GM21360 (cell line): Measurements from ENCODE around the gene SEPTIN3.
"Not testable (repeated sequence)": the region's sequence is repeated elsewhere in the genome, so short reads cannot be mapped to it uniquely, and the experiment has no call there.

Experiments
- ATAC-seq: cut with Tn5 transposase; IDR thresholded peaks from one replicate; pipeline ENCODE4 v1.9.1; 2021; ENCODE audit warnings: mild to moderate bottlenecking, moderate library complexity; ENCODE audit not compliant: unreplicated experiment

Gene SEPTIN3

DNA sequence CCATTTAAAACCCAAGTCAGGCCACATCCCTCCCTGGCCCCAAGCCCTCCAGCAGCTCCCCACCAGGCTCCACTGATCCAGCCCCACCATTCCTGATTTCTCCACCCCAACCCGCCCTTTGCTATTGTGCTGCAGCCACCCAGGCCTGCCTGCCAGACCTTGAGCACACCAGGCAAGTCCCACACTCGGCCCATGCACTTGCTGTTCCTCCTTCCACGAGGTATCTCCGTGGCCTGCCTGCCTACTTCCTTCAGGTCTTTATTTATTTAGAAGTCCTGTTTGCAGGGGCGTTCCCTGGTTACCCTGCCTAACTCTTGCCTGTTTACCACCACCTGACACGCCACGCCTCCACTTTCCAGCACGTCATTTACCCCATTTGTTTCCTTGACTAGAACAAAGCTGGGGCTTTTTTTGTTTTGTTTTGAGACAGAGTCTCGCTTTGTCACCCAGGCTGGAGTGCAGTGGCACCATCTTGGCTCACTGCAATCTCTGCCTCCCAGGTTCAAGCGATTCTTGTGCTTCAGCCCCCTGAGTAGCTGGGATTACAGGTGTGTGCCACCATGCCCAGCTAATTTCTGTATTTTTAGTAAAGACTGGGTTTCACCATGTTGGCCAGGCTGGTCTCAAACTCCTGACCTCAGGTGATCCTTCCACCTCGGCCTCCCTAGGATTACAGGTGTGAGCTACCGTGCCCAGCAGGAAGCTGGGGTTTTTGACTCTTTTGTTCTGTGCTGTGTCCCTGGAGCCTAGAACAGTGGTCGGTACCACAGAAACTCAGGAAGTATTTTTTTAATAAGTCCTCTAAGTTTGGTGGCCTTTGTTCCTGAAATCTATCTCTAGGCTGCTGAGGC, 29.0 kb upstream of the SEPTIN3 start:
- ATAC-seq: peak; percentile 56

DNA sequence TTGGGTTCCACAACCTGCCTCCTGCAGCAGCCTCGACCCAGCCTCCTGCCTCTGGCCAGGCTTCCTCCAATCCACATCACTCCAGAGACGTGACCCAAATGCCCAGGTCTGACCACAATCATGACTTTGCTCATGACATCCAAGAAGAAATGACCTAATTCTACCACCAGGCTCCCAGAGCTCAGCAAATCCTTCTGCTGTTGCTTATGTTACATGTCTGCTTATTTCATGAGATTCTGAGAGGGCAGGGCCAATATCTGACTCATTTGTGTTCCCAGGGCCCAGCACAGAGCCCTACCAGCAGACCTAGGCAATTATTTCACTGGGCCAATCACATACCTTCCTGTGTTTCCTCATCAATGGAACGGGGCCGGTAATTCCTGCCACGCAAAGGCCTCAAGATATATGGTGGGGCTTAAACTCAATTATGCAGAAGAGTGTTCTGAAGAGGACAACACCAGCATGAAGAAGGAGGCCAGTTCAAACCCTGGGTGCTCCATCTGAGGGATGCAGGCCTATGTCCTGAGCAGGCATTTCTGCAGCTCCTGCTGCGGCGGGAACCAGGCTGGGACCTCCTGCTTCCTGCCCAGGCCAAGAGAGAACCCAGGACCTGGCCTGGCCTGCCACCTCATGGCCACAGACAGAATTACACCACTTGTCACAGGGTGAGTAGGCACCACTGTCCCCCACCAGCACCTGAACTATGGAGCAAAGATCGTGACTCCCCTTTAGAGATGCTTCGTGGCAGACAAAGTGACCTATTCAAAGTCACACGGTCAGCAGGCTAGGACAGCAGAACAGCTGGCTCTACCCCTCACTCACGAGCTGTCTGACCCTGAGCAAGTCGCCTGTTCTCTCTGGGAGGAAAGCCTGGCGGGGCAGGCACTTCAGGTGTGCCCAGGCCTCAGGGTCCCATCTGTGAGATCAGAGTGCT, 28.1 kb upstream of the SEPTIN3 start:
- no peak for ATAC-seq

DNA sequence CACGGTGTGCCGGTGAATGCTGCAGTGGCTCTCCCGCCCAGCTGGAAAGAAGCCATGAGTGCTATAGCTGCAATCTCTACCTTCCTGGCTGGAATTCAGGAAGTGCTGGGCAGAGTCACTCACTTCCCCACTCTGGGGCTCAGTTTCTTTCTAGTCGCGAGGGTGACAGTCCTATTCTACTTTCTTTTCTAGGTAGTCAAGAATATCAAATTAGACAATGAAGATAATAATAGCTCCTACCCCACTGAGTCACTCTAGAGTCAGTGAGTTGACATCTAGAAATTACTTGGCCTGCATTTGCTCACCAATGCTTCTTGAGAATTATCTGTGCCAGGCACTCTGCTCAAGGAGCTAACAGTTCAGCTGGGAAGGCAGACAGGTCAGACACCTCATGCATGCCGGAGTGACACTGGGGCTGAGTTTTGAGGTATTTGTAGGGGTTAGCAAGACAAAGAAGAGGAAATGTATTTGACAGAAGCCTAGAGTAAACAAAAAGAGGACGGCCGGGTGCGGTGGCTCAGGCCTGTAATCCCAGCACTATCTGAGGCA, 25.5 kb upstream of the SEPTIN3 start:
- no peak for ATAC-seq

DNA sequence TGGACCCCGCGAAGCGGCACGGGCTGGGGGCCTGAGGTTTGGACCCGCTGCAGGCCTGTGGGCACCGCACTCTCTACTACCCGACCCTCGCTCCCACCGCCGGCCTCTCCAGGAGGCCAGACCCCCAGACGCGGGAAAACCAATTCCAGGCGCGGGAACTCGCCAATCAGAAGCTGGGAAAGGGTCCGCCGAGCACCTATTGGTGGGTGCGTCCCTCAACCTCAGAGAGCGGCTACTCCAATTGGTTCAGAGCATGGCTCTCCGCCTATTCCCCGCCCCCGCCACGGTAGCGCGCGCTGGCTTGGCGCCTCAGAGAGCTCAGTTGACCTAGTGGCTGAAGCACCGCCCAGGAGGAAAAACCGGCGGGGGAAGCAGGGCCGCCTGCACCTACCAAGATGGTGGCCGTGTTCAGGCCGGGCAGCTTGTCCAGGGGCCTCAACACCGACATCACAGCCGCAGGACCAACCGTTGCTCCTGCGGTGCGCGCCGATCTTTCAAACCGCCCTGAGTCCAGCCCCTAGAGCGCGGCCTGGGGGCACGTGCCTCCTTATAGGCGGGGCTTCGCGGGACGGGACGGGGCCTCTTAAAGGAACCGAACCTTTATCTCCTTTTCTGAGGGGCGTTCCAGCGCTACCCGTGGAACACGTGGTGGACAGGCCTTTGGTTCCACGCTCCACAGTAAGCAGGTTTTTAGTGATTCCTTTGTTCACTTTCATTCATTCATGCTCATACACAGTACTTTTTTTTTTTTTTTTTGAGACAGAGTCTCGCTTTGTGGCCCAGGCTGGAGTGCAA, 22.4 kb upstream of the SEPTIN3 start, which contains the start of gene CENPM:
CENPM (minus strand) TSS at position 524 of the 795 bp plus-strand sequence; CDS start at position 448, 76 bp downstream.
- peak; percentile 73 for ATAC-seq

DNA sequence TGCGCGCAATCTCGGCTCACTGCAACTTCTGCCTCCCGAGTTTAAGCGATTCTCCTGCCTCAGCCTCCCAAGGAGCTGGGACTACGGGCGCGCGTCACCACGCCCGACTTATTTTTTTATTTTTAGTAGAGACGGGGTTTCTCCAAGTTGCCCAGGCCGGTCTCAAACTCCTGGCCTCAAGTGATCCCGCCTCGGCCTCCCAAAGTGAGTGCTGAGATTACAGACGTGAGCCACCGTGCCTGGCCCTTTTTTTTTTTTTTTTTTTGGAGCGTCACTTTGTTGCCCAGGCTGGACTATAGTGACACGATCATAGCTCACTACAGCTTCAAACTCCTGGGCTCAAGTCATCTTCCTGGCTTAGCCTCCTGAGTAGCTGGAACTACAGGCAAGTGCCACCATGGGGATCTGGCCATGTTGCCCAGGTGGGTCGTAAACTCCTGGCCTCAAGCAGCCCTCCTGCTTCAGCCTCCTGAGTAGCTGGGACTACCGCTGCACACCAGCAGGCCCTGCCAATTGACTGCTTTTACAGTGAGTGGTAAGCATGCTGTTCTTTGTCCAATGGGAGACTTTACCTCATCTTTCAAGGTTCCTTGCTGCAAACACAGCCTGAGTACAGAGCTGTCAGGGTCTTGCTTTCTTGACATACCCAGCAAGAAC, 21.7 kb upstream of the SEPTIN3 start:
- ATAC-seq: no peak

DNA sequence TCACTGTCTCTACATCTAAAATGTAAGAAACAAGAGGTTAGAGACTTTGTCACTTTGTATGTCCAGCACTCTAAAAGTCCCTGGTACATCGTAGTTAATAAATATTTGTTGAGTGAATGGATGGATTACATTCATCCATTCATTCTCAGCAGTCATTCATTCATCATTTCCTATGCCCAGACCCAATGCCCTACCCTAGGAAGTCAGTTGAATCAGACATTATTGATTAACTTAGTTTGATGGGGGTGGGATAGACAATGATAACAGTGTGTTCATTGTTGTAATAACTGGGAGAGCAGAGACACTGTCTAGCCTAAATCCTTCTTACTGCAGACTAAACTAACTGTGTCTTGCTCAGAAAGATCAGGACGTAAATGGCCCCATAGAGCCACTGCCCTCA, 21.1 kb upstream of the SEPTIN3 start:
- ATAC-seq: no peak

DNA sequence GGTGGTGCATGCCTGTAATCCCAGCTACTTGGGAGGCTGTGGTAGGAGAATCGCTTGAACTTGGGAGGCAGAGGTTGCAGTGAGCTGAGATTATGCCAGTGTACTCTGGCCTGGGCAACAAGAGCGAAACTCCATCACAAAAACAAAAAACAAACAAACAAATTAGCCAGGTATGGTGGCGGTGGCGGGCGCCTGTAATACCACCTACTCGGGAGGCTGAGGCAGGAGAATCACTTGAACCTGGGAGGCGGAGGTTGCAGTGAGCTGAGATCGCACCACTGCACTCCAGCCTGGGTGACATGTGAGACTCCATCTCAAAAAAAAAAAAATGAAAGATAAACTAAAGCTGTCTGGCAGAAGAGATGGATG, 20.3 kb upstream of the SEPTIN3 start:
- not testable (repeated sequence) for ATAC-seq

DNA sequence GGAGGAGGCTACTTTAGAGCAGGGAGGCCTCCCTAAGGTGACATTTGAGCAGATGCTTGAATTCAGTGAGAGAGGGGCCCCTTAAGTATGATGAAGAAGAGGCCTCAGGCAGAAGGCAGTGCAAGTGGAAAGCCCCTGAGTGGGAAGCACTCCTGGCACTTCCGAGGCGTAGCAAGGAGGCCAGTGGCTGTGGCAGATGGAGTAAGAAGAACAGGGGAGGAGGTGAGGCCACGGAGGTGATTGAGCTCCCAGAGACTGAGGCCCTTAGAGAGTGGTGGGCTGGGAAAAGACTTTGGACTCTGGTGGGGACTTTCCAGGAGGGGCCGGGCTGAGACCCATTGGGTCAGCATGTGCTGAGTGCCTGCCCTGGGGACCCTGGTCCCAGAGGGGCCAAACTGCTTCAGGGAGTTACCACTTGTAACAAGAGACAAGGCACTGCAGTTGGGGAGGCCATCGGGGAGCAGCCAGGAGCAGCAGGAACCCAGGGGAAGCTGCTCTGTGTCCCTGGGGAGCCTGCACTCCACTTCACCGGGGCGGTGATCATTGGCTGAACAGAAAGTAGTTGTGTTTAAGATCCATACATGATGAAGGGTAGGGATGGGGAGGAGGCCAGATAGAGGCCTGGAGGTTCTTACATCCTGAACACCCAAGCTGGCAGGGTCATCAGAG, 19.8 kb upstream of the SEPTIN3 start:
- no peak for ATAC-seq

DNA sequence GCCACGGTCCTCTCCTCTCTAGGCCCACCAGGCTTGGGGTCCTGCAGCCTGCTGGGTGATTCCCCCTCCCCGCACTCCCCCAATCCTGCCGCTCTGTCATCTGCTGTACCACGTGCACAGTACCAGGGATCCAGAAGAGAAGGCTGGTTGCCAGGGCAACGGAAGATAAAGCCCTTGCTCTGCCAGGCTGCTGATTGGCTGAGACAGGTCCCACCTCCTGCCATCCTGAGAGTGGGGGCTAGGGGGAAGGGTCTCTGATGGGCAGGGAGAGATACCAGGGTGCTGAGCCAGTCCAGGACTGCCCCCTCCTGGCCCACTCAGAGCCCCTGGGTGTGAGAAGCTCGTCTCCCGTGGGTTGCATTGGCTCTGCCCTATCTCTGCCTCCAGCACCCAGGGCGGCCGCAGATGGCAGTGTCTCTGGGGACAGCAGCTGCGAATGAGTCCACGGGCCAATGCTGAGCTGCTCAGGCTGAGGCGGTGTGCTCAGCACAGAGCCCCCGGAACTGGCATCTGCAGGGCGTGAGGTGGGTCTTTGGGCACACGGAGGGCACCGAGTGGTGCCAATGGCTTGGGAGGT, 17.3 kb upstream of the SEPTIN3 start, which contains the start of gene SMIM45:
SMIM45 (plus strand) TSS at position 253 of the 577 bp plus-strand sequence.
- ATAC-seq: no peak

DNA sequence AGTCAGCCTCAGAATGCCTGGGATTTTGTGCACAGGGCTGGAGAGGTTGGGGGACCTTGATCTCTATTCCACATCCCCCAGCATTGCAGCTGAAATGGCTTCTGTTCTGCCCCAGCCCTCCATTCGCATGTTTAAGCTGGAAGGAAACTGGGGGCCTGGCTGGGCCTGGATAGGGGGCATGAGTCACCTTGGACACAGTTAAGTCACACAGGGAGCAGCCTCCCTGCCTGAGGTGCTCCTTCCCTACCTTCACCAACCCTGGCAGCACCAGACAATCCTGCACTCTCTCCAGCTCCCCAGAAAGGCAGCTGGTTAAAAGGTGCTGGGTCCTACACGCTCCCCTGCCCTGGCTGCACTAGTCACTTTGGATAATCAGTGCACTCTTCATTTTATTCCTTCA, 16.5 kb upstream of the SEPTIN3 start:
- ATAC-seq: no peak

DNA sequence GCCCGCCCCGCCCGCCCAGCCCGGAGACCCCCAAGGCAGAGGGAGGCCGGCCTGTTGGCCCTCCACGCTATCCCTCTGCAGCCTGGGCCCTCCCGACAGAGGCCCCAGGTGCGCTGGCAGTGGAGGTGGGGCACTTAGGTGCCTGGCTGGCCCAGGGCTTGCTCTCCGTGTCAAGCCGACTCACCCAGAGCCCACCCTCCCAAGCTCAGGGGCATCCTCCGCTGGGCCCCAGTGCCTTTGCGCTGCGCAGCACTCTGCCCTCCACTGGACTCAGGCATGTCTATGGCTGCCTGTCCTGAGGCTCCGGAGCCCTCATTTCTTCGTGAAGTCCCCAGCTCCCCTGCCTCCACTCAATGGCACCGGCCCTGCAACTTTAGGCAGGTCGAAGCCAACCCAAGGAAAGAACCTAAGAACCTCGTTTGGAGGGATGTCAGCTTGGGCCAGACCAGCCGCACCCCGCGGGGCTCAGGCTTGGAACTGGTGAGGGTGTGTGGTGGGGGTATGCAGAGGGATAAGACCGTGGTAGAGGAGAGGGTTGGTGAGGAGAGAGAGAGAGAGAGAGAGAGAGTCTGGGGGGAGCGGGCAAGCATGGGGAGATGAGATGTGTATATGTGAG, 11.2 kb upstream of the SEPTIN3 start:
- ATAC-seq: no peak

DNA sequence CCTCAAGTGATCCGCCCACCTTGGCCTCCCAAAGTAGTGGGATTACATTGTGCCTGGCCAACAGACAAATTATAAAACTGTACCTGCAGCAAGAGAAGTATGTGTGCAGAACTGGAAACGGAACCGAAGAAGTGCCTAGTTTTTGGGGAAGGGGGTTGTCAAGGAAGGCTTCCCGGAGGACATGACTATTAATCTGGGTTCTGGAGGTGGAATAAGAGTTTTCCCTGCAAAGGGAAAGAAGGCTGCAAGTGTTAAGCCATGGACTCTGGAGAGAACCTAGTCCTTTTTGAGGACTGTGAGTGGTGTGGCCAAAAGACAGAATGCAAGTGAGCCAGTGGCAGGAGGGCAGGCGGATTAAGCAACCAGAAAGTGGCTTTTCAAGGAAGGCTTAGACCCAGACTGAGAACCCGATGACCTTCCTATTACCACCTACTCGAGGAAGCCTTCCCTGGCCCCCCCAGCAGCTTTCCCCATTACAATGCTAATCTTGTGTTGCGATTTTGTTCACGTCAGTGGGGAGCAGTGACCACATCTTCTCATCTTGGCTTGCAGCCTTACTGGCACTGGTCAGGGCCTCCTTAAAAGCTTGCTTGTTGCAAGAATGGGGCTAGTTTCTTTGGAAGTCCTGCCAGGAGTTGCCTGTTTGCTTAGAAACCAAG, 5.7 kb upstream of the SEPTIN3 start:
- ATAC-seq: no peak

DNA sequence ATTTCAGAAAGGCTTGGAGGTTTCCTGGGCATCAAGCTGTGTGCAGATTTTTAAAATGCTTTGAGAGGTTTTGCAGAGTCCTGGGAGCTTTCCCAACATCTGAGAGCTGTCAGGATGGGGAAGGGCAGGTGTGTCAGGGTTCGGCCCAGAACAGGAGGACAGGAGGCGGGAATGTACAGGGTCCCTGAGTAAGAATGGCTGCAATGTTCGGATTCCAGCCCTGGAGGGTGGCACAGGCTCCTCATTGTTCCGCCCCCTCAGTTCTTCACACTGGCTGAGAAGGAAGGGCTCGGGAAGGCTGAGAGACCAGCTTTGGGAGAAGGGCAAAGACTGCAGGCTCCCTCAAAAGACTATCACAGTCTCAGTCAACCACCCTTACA, 5.1 kb upstream of the SEPTIN3 start:
- no peak for ATAC-seq

DNA sequence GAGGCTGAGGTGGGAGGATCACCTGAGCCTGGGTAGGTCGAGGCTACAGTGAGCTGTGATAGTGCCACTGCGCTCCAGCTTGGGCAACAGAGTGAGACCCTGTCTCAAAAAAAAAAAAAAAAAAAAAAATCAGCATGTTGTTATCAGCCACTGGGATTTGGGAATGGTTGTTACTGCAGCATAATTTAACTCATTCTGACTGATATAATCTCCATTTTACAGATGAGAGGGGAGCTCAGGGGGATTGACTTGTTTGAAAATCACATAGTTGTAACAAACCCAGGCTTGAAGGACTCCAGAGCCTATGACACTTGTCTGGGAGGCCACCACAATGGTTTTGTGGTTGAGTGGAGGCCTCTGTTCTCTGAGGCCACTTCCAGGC, 3.0 kb upstream of the SEPTIN3 start:
- no peak for ATAC-seq

DNA sequence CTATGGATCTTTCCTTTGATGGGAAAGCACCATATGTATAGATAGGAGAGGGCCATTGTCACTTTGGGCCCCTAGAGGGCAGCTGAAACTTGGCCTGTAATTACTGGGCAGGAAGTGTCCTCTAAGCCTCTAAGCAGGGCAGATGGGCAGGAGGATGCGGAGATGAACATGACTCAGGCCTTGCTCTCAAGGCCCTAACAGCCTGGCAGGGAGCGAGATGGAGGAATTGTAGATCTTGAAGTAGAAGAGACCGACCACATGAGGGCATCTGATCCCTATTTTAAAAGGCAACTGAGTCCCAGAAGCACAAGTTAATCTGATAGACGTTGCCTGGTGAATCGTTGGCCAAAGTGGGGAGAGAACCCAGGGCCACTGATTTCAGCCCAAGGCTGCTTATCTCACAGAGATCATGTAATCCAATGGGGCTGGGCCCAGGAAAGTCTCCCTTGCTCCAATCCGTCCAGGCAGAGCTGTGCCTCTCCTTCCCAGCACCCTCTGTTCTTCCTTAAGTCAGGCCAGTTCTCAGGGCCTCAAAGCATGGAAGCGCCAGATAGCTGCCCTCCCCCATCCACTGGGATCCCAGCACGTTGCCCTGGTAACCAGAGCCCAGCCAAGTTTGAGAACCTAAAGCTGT, 2.5 kb upstream of the SEPTIN3 start:
- ATAC-seq: no peak

DNA sequence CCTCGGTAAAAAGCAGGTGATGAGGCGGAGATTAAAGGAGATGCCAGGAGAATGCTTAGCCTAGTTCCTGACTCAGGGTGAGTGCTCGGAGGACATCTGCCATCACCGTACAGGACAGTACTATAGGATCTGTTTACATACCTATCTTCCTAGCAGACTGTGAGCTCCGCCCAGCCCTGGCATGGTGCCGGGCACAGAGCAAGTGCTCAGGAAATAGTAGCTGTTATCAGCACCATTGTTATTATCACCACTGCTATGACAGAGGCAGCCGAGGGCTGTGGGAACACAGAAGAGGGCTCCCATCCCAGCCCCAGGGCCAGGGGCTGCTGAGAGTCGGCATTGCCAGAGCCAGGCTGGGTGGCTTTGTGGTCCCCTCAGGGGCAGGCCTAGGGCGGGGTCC, 642 bp upstream of the SEPTIN3 start:
- ATAC-seq: no peak

DNA sequence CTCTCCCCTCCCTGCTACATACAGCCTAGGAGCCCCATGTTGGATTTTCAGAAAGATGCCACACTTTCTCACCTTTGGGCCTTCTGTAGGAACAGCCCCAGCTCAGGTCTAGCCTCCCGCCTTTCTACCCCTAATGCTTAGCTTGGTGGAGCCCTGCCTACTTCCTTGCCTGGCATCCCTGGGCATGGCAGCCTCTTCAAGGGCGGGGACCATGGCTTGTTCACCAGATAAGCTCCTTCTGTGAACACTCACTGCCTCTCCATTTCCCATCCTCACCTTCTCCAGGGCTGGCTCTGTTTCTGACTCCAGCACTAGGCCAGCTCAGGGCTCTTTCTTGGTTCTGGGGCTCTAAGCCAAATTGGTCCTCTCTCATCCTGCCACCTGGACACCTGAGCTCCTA, 1.4 kb downstream of the SEPTIN3 start:
- ATAC-seq: no peak

DNA sequence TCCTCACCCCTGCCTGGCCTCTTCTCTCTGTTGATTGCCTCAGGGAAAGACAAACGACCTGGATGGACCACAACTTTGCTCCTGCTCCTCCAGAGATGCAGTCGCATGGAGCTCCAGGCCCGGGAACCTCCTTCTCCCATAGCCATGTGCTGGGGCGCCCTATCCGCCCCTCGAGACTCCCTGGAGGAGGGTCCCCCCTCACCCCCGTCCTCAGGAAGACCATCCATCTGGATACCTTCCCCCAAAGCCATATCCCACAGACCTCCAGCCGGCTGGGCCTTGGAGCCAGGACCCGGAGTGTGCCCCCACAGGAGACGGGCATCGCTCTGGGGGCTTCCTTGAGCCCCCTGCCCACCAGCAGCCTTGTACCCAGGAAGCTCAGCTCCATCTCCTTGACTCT, 2.2 kb downstream of the SEPTIN3 start:
- ATAC-seq: no peak
